DND-41 (cell line): Measurements from ENCODE around the gene NDUFB5.

ENCODE experiments used
- ATAC-seq: fragments of 200-7000 bp; cut with Tn5 transposase; 3 replicates; pipeline ENCODE4 v1.9.1; 2021; ENCODE audit warnings: low read depth; ENCODE audit not compliant: insufficient read depth
- DNase-seq: peaks from one replicate; pipeline ENCODE4 v3.0.0-alpha.2; 2020
- H2AFZ ChIP-seq: 2 replicates; pipeline ENCODE4 v1.6.0; 2012; ENCODE audit warnings: low read depth, low read length
- H3K27ac ChIP-seq: 2 replicates; pipeline ENCODE4 v1.5.1; 2012; ENCODE audit warnings: low read length, inconsistent platforms
- H3K27me3 ChIP-seq: fragments of 200-600 bp; sonication (generic); 2 replicates; pipeline ENCODE4 v1.6.0; 2012; ENCODE audit warnings: low read length, mild to moderate bottlenecking, inconsistent platforms; ENCODE audit not compliant: insufficient read depth, poor library complexity
- H3K36me3 ChIP-seq: 2 replicates; pipeline ENCODE4 v1.5.1; 2012; ENCODE audit warnings: low read length, inconsistent platforms; ENCODE audit not compliant: insufficient read depth
- H3K4me1 ChIP-seq: 2 replicates; pipeline ENCODE4 v1.5.1; 2012; ENCODE audit warnings: mild to moderate bottlenecking, low read length; ENCODE audit not compliant: insufficient read depth
- H3K4me2 ChIP-seq: 2 replicates; pipeline ENCODE4 v1.6.0; 2012; ENCODE audit warnings: mild to moderate bottlenecking, moderate library complexity, low read length, inconsistent platforms; ENCODE audit not compliant: insufficient read depth
- H3K4me3 ChIP-seq, 2 experiments: fragments of 200-600 bp in 1 of 2; shearing (Covaris generic) in 1 of 2; 2 replicates each; pipeline ENCODE4 v1.5.1; 2012 to 2016; ENCODE audit warnings: inconsistent platforms in 2 of 2, low read length in 2 of 2, mild to moderate bottlenecking in 2 of 2, low read depth in 1 of 2, moderate library complexity in 1 of 2
- H3K79me2 ChIP-seq: 2 replicates; pipeline ENCODE4 v1.6.0; 2012; ENCODE audit warnings: low read length, inconsistent platforms; ENCODE audit not compliant: insufficient read depth
- H3K9ac ChIP-seq: 2 replicates; pipeline ENCODE4 v1.6.0; 2012; ENCODE audit warnings: low read depth, mild to moderate bottlenecking, inconsistent platforms, low read length, moderate library complexity
- H3K9me3 ChIP-seq: 2 replicates; pipeline ENCODE4 v1.5.1; 2012; ENCODE audit warnings: low read length, moderate library complexity, mild to moderate bottlenecking, inconsistent platforms; ENCODE audit not compliant: insufficient read depth, severe bottlenecking
- H4K20me1 ChIP-seq: 2 replicates; pipeline ENCODE4 v1.6.0; 2012; ENCODE audit warnings: low read length; ENCODE audit not compliant: insufficient read depth
- CTCF ChIP-seq: IDR thresholded peaks from 2 replicates; pipeline ENCODE4 v1.5.1; 2012; ENCODE audit warnings: borderline replicate concordance, low read length, moderate library complexity, mild to moderate bottlenecking; ENCODE audit not compliant: poor library complexity, severe bottlenecking; ENCODE audit errors: extremely low read depth
- EZH2 ChIP-seq: IDR thresholded peaks from 3 replicates; pipeline ENCODE4 v1.6.1; 2012; ENCODE audit warnings: borderline replicate concordance, low read depth, mild to moderate bottlenecking, moderate library complexity, low read length, inconsistent platforms; ENCODE audit not compliant: severe bottlenecking

NDUFB5 gene

GRCh38 chr3:179615458-179616173, 11.0 kb downstream of the NDUFB5 start:
- Histone ChIP-seq H3K4me3 (no peak overlapping the region), H3K27ac (no peak overlapping the region), H3K4me1 (no peaks in the 10 kb centered on the region), H3K36me3 (peaks cover 26% of the 10 kb centered on the region; the same call in 1 of the 2 replicates), H3K9me3 (no peaks in the 10 kb centered on the region), H3K9ac (no peak overlapping the region), H4K20me1 (no peaks in the 10 kb centered on the region), H3K4me2 (no peak overlapping the region), H3K27me3 (no peaks in the 10 kb centered on the region), H3K79me2 (peaks cover 7% of the 10 kb centered on the region), H2AFZ (no peak overlapping the region)
- DNase-seq, result no peak
- no peak for TF ChIP-seq CTCF
- no peak for TF ChIP-seq EZH2
- no peak for ATAC-seq

- DNase-seq, result no peak
- Histone ChIP-seq H3K27me3 (no peaks in the 10 kb centered on the region), H3K27ac (no peak overlapping the region), H3K4me1 (no peaks in the 10 kb centered on the region), H3K9me3 (no peaks in the 10 kb centered on the region), H2AFZ (no peak overlapping the region), H3K36me3 (peaks cover 56% of the 10 kb centered on the region), H4K20me1 (no peaks in the 10 kb centered on the region), H3K4me3 (no peak overlapping the region), H3K79me2 (no peaks in the 10 kb centered on the region), H3K4me2 (no peak overlapping the region), H3K9ac (no peak overlapping the region)
- no peak for ATAC-seq
- TF ChIP-seq CTCF (no peak), EZH2 (no peak)
Observed at GRCh38 chr3:179622023-179622422, 17.4 kb downstream of the NDUFB5 start.

- no peak overlapping the region for H3K4me2 ChIP-seq
- no peaks in the 10 kb centered on the region for H3K9me3 ChIP-seq
- no peaks in the 10 kb centered on the region for H3K27me3 ChIP-seq
- H3K79me2 ChIP-seq, result no peaks in the 10 kb centered on the region
- TF ChIP-seq CTCF, result no peak
- TF ChIP-seq EZH2, result no peak
- no peaks in the 10 kb centered on the region for H3K4me1 ChIP-seq
- no peaks in the 10 kb centered on the region for H4K20me1 ChIP-seq
- H3K4me3 ChIP-seq, result no peak overlapping the region
- ATAC-seq (no peak), DNase-seq (no peak)
- peaks cover 41% of the 10 kb centered on the region for H3K36me3 ChIP-seq
- H3K27ac ChIP-seq, result no peak overlapping the region
- H3K9ac ChIP-seq, result no peak overlapping the region
- H2AFZ ChIP-seq, result no peak overlapping the region
Observed at GRCh38 chr3:179624451-179624850, 19.9 kb downstream of the NDUFB5 start.
